Thoracic aorta (tissue), 2 donors: ENCODE measurements around the gene SLC30A1. TPM values are rescaled to one million over a fixed set of nuclear protein-coding genes. Genes with fewer than 3 reads are reported as not detected.

Source experiments
- ATAC-seq: fragments of 150-250 bp; one replicate; pipeline ENCODE4 v1.8.0; 2017; ENCODE audit warnings: low read depth; ENCODE audit not compliant: insufficient number of reproducible peaks, low FRiP score
- DNase-seq: peaks from one replicate; pipeline ENCODE4 v3.0.0-alpha.2; 2020; ENCODE audit warnings: low spot score
- H3K27ac ChIP-seq, 2 donors: fragments of 200-600 bp; sonication (generic); 1 replicate in 1 of 2; 2 replicates in 1 of 2; pipeline ENCODE4 v1.5.1; 2016; ENCODE audit warnings: mild to moderate bottlenecking in 2 of 2, moderate library complexity in 2 of 2
- H3K27me3 ChIP-seq: fragments of 200-600 bp; sonication (generic); replicated peaks from 2 replicates; pipeline ENCODE4 v1.6.0; 2016; ENCODE audit warnings: mild to moderate bottlenecking; ENCODE audit not compliant: insufficient read depth
- H3K36me3 ChIP-seq: fragments of 200-600 bp; sonication (generic); one replicate; pipeline ENCODE4 v1.5.1; 2016
- H3K4me1 ChIP-seq, 2 donors: fragments of 200-600 bp; sonication (generic); 1 replicate in 1 of 2; 2 replicates in 1 of 2; pipeline versions ENCODE4 v1.5.1 to v1.6.0; 2016; ENCODE audit warnings: low read depth in 2 of 2, mild to moderate bottlenecking in 1 of 2; ENCODE audit not compliant: control insufficient read depth in 1 of 2
- H3K4me3 ChIP-seq: fragments of 200-600 bp; sonication (generic); 2 replicates; pipeline ENCODE4 v1.5.1; 2016; ENCODE audit warnings: mild to moderate bottlenecking
- H3K9me3 ChIP-seq: fragments of 200-600 bp; sonication (generic); 2 replicates; pipeline ENCODE4 v1.5.1; 2016
- CTCF ChIP-seq: fragments of 200-600 bp; sonication (generic); IDR thresholded peaks from one replicate; pipeline ENCODE4 v1.5.1; 2019; ENCODE audit warnings: antibody characterized with exemption
- total RNA-seq, 2 donors: library from RNA; depleted of rRNA; stranded (reverse); fragments of >200 nt; gene quantifications; one replicate each; pipeline versions ENCODE4 v1.1.0 to v1.2.3, GENCODE V29; 2016

SLC30A1 gene
- total RNA-seq, 2 donors from 2014 or later: 8.8 to 23.9 TPM

GRCh38 chr1:211588711-211589110 lies 9.8 kb upstream of the SLC30A1 start:
- Histone ChIP-seq H3K4me3 (no peak overlapping the region), H3K27me3 (no peaks in the 10 kb centered on the region)

GRCh38 chr1:211587123-211587522 lies 8.2 kb upstream of the SLC30A1 start:
- no peak for ATAC-seq
- Histone ChIP-seq H3K27me3 (no peaks in the 10 kb centered on the region), H3K9me3 (no peaks in the 10 kb centered on the region), H3K27ac (no peak overlapping the region), H3K4me3 (no peak overlapping the region), H3K4me1 (peaks cover 13 to 44% of the 10 kb centered on the region in 2 donors), H3K36me3 (no peaks in the 10 kb centered on the region)
- TF ChIP-seq CTCF: no peak
- DNase-seq: no peak

More at GRCh38 chr1:211588711-211589110, 9.8 kb upstream of the SLC30A1 start:
- no peak for DNase-seq
- TF ChIP-seq CTCF: no peak
- no peak for ATAC-seq
- no peaks in the 10 kb centered on the region for H3K36me3 ChIP-seq
- H3K4me1 ChIP-seq: peaks cover 6 to 36% of the 10 kb centered on the region in 2 donors
- H3K9me3 ChIP-seq: no peaks in the 10 kb centered on the region
- H3K27ac ChIP-seq: no peak overlapping the region

- no peak for DNase-seq
- no peak for TF ChIP-seq CTCF
- H3K9me3 ChIP-seq: no peaks in the 10 kb centered on the region
- ATAC-seq: no peak
- no peak overlapping the region for H3K27ac ChIP-seq
- no peaks in the 10 kb centered on the region for H3K27me3 ChIP-seq
- peaks cover 15 to 44% of the 10 kb centered on the region in 2 donors for H3K4me1 ChIP-seq
- H3K36me3 ChIP-seq: no peaks in the 10 kb centered on the region
- H3K4me3 ChIP-seq: no peak overlapping the region
Measured at GRCh38 chr1:211586538-211586937, 7.6 kb upstream of the SLC30A1 start.

GRCh38 chr1:211583011-211583992 lies 4.3 kb upstream of the SLC30A1 start:
- no peak for ATAC-seq
- Histone ChIP-seq H3K27me3 (no peaks in the 10 kb centered on the region), H3K27ac (peak overlapping the region; percentile 86 to 96), H3K4me3 (no peak overlapping the region), H3K4me1 (peaks cover 9 to 38% of the 10 kb centered on the region in 2 donors), H3K9me3 (no peaks in the 10 kb centered on the region), H3K36me3 (no peaks in the 10 kb centered on the region)
- no peak for TF ChIP-seq CTCF
- no peak for DNase-seq

- Histone ChIP-seq H3K4me1 (peaks cover 11 to 43% of the 10 kb centered on the region in 2 donors), H3K27ac (peak overlapping the region; percentile 86 to 96), H3K36me3 (no peaks in the 10 kb centered on the region), H3K27me3 (no peaks in the 10 kb centered on the region), H3K9me3 (no peaks in the 10 kb centered on the region), H3K4me3 (no peak overlapping the region)
- DNase-seq (no peak), ATAC-seq (peak; percentile 14)
- no peak for TF ChIP-seq CTCF
Measured at GRCh38 chr1:211581526-211581925, 2.6 kb upstream of the SLC30A1 start.
